ENCODE measurements around the gene TSPYL2. TPM values are rescaled to one million over a fixed set of nuclear protein-coding genes. Genes with fewer than 3 reads are reported as not detected.

The TSPYL2 gene
- 27.9 TPM for total RNA-seq (ENCODE audit: unreplicated experiment)
- long read RNA-seq, transcript TSPYL2-201 (7 exons, 2,815 nt): major isoform, 6 of 17 reads
- long read RNA-seq, partial matches to known transcripts: 7 of 17 reads
- long read RNA-seq, other reads (novel, unspliced or antisense): 3 of 17 reads

GRCh38 chrX:53081925-53082772, at the start of gene TSPYL2:
Gene TSPYL2 (plus strand): TSS chrX:53082367. CDS start chrX:53082499, 132 bp downstream.
- Mint-ChIP-seq H3K4me1 (ENCODE audit: unreplicated experiment) (peaks cover 16% of the 10 kb centered on the region), H3K27ac (ENCODE audit: unreplicated experiment) (peak within 1 kb of the TSS; percentile 81), H3K9me3 (ENCODE audit: unreplicated experiment) (no peaks in the 10 kb centered on the region), H3K36me3 (ENCODE audit: low read depth, unreplicated experiment) (peaks cover 17% of the 10 kb centered on the region), H3K4me3 (ENCODE audit: unreplicated experiment) (peak within 1 kb of the TSS; percentile 91), H3K27me3 (ENCODE audit: unreplicated experiment) (peaks cover 7% of the 10 kb centered on the region)
- DNase-seq (ENCODE audit: low spot score): peak; percentile 90
- no peak for TF ChIP-seq CTCF (IDR thresholded peaks at IDR 0.05; ENCODE audit: unreplicated experiment)

- DNase-seq (ENCODE audit: low spot score): no peak
- Mint-ChIP-seq H3K27ac (ENCODE audit: unreplicated experiment) (no peak overlapping the region), H3K4me3 (ENCODE audit: unreplicated experiment) (no peak overlapping the region), H3K27me3 (ENCODE audit: unreplicated experiment) (peaks cover 2% of the 10 kb centered on the region), H3K4me1 (ENCODE audit: unreplicated experiment) (no peaks in the 10 kb centered on the region), H3K9me3 (ENCODE audit: unreplicated experiment) (no peaks in the 10 kb centered on the region), H3K36me3 (ENCODE audit: low read depth, unreplicated experiment) (no peaks in the 10 kb centered on the region)
- TF ChIP-seq CTCF (IDR thresholded peaks at IDR 0.05; ENCODE audit: unreplicated experiment): no peak
These were observed 46.0 kb upstream of the TSPYL2 start for GRCh38 chrX:53036149-53036548.

- H3K4me3 Mint-ChIP-seq (ENCODE audit: unreplicated experiment): no peak overlapping the region
- TF ChIP-seq CTCF (IDR thresholded peaks at IDR 0.05; ENCODE audit: unreplicated experiment): no peak
- no peaks in the 10 kb centered on the region for H3K36me3 Mint-ChIP-seq (ENCODE audit: low read depth, unreplicated experiment)
- peaks cover 2% of the 10 kb centered on the region for H3K27me3 Mint-ChIP-seq (ENCODE audit: unreplicated experiment)
- H3K4me1 Mint-ChIP-seq (ENCODE audit: unreplicated experiment): no peaks in the 10 kb centered on the region
- no peak overlapping the region for H3K27ac Mint-ChIP-seq (ENCODE audit: unreplicated experiment)
- H3K9me3 Mint-ChIP-seq (ENCODE audit: unreplicated experiment): no peaks in the 10 kb centered on the region
- DNase-seq (ENCODE audit: low spot score): no peak
These were observed 42.9 kb upstream of the TSPYL2 start for GRCh38 chrX:53039236-53039635.

GRCh38 chrX:53044995-53045394, 37.2 kb upstream of the TSPYL2 start:
- Mint-ChIP-seq H3K36me3 (ENCODE audit: low read depth, unreplicated experiment) (no peaks in the 10 kb centered on the region), H3K4me3 (ENCODE audit: unreplicated experiment) (no peak overlapping the region), H3K4me1 (ENCODE audit: unreplicated experiment) (peaks cover 10% of the 10 kb centered on the region), H3K27ac (ENCODE audit: unreplicated experiment) (no peak overlapping the region), H3K27me3 (ENCODE audit: unreplicated experiment) (peaks cover 7% of the 10 kb centered on the region), H3K9me3 (ENCODE audit: unreplicated experiment) (no peaks in the 10 kb centered on the region)
- TF ChIP-seq CTCF (IDR thresholded peaks at IDR 0.05; ENCODE audit: unreplicated experiment): no peak
- no peak for DNase-seq (ENCODE audit: low spot score)

- H3K27ac Mint-ChIP-seq (ENCODE audit: unreplicated experiment): no peak overlapping the region
- H3K9me3 Mint-ChIP-seq (ENCODE audit: unreplicated experiment): no peaks in the 10 kb centered on the region
- peak; percentile 36 for TF ChIP-seq CTCF (IDR thresholded peaks at IDR 0.05; ENCODE audit: unreplicated experiment)
- peaks cover 11% of the 10 kb centered on the region for H3K4me1 Mint-ChIP-seq (ENCODE audit: unreplicated experiment)
- no peaks in the 10 kb centered on the region for H3K36me3 Mint-ChIP-seq (ENCODE audit: low read depth, unreplicated experiment)
- H3K4me3 Mint-ChIP-seq (ENCODE audit: unreplicated experiment): peak overlapping the region; percentile 62
- H3K27me3 Mint-ChIP-seq (ENCODE audit: unreplicated experiment): peaks cover 9% of the 10 kb centered on the region
- no peak for DNase-seq (ENCODE audit: low spot score)
These were observed 34.9 kb upstream of the TSPYL2 start for GRCh38 chrX:53047228-53047627.

Measured in endothelial cell (in vitro differentiated cells).